HG03064 (cell line): ENCODE results near the gene PHYHIPL.

Source experiments
- ATAC-seq: cut with Tn5 transposase; IDR thresholded peaks from one replicate; pipeline ENCODE4 v1.9.1; 2021; ENCODE audit warnings: low read depth; ENCODE audit not compliant: unreplicated experiment

Gene PHYHIPL

GRCh38 chr10:59176241-59177030, at the start of gene PHYHIPL:
PHYHIPL (plus strand) TSS chr10:59176643; CDS start chr10:59176854, 211 bp downstream.
- ATAC-seq, result no peak

GRCh38 chr10:59126991-59127390, 49.5 kb upstream of the PHYHIPL start:
- ATAC-seq, result no peak

- ATAC-seq, result no peak
Observed at GRCh38 chr10:59127991-59128390, 48.5 kb upstream of the PHYHIPL start.

- ATAC-seq, result no peak
Observed at GRCh38 chr10:59129867-59130266, 46.6 kb upstream of the PHYHIPL start.

DNA sequence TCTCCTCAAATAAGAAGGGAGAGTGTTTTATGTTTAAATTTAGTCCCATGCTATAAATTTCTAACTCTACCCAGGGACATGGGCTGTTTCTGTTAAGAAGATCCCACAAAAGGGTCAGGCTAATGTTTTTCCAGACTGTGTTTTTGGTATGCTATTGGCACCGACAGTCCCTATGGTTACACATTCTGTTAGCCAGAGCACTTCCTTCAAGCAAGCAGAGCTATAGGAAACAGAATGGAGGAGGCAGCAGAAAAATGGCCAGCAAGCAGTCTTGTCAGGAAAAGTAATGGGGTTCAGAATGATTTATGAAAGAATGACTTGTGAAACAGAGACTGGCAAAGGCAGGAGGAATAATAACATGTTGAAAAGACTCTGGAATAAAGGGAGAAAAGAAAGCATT, 44.8 kb upstream of the PHYHIPL start:
- ATAC-seq, result no peak

DNA sequence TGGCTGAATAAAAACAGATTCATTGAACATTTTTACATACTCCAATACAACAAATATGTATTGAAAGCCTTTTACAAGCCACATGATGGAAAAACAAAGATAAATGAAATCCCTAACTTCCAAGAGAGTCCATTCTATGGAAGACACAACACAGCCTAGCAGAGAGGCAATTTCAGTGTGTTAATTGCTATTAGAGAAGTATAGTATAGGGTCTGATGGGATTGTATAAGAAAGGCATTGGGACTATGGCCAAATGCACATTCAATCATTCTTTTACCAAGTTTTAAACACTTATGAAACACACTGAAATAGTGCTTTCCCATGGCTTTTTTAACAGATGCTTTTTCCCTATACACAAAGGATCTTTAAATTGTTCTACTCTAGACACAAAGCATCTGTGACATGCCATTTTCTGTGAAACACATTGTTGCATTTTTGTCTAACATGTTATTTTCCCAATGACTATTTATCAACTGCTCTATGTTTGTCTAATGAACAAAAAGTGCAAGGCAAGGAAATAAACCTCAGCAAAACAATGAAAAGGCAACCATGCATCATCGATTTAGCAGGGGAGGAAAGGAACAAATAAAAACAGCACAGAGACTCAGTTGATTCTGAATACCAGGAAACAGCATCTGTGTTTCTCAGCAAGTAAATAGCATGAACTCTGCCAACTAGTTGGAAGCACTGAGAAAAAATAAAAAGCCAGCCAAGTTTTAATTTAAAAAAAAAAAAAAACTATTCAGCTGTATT, 42.4 kb upstream of the PHYHIPL start:
- no peak for ATAC-seq

GRCh38 chr10:59134785-59135184, 41.7 kb upstream of the PHYHIPL start:
- ATAC-seq, result no peak

GRCh38 chr10:59135275-59135674, 41.2 kb upstream of the PHYHIPL start:
- ATAC-seq, result no peak

DNA sequence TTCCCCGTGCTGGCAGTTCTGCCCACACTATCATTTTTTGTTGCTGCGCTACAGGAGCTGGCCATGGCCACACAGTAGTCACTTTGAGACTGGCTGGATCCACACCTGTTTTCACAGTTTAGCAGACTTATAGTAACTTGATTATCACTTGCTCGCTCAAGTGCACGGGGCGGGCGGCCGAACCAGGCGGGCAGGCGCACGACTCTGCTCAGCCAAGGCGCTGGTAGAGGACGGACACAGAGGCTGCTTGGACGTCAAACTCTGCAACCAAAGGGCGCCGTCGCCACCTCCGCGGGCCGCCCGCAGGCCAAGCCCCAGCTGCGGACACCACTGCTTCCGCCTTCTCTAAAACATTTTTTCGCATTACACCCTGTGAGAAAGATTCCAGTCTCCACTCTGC, 38.4 kb upstream of the PHYHIPL start:
- no peak for ATAC-seq

DNA sequence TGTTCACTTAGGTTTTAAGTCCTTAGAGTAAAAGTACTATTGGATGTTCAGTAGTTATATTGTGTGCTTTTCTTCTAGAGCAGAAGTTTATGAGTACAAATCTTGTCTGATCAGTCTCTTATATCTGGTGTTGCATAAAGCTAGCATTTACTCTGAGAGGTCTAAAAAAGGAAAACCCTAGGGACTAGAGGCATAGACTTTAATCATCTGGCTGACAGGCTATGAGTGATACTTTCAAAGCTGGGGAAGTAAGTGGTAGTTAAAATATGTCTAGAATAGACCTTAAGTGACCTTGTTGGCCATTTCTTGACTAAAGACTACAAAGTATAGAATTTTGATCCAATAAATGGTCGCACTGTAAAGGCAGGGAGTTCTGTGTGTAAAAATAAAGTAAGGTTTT, 32.9 kb upstream of the PHYHIPL start:
- ATAC-seq, result no peak

DNA sequence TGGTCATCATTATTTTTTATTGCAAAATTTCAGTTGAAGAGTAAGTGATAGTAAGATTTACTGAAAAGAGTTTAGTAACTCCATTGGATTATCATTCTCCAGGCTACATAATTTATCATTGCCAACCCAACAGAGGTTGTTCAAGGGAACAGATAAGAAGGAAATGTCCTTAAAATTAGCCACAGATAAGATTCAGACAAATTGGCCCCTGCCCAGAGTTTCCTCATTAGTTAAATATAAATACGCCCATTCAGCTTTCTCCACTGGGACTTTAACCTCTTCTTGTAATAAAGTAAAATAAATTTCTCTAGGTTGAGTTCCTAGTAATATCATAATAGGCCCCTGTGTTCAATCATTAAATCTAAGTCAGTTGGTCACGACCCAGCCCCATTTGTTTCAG, 27.7 kb upstream of the PHYHIPL start:
- ATAC-seq, result no peak

- ATAC-seq, result no peak
Observed at GRCh38 chr10:59155556-59155955, 20.9 kb upstream of the PHYHIPL start.

- no peak for ATAC-seq
Observed at GRCh38 chr10:59167512-59167911, 8.9 kb upstream of the PHYHIPL start.

DNA sequence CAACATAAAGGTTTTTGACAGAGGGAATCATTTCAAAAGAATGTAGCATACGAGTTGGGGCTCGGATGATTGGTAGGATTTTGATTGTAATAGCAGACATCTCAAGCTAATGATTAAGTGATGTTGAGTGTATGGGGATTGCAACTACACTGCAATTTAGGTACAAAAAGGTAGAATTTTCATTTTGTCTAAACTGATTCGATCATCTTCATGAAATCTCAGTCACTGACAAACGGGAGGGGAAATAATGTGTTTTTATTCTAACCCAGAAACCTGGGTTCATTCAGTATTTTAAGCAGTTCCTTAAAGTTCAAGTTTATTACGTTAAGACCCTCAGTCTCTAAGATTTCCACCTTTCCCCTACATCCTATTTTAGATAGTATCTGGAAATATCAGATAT, 3.9 kb upstream of the PHYHIPL start:
- no peak for ATAC-seq

DNA sequence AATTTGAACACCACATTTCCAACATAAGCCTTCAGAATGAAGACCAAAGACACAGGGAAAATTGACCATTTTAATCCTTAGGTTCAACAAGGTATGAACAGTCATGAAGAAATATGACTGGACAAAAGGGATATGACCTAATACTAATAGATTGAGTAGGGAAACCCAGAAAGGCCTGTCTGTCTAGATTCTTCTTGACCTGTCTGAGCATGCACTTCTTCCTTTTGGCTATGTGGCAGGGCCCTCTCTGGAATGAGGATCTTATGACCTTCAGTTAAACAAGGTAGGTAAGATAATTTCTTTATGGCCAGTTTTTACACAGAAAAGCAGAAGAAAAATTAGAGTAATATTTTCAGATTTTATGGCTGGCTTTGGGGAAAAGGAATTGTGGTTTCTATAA, 3.0 kb upstream of the PHYHIPL start:
- no peak for ATAC-seq

DNA sequence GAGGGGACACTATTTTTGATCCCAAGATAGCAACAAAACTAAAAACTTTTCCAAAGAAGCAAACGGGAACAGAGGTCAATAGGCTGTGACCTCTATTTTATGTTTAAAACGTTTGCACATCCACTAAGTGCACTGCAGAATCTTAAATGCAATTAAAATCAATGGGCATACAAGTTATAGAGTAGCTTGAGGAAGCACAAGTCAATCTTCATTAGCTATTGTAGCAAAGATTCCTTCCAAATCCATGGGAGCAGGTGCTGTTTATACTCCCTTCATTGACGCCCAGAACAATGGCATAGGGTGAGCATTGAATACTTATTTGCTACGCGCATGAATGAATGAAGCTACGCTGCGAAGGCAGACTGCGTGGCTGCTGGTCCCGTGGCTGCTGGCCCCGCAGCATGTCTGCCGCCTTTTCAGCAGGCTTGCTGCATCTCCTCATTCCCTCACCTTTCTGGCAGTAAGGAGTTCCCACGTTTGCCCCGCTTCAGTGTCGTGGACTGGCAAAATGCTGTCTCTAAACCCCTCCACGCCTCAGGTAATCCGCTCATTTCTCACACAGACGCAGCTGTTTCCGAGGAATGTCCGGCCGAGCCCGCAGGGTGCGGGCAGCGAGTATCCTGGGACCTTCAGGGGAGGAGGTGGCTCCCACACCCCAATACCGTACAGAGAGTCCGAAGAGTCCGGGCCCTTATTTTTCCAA, 754 bp upstream of the PHYHIPL start:
- ATAC-seq, result no peak

- no peak for ATAC-seq
Observed at GRCh38 chr10:59177031-59177797, 771 bp downstream of the PHYHIPL start.

DNA sequence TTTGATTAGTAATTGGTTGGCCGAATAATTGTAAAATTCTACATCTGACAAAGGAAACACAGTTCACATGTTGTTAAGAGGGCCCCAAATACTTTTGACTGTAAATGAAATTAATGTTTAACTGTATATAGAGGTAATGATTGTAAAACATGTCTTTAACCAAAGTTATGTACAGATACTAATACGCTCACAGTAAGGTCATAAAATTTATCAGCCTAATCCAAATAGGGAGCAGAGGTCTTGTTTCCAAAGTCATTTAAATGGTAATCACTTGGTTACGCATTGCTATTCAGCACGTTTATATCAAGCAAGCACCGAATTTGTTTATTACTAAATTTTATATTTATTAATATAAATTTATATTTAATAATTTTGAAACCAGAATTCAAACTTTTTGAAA, 1.4 kb downstream of the PHYHIPL start:
- no peak for ATAC-seq

GRCh38 chr10:59179068-59179467, 2.6 kb downstream of the PHYHIPL start:
- ATAC-seq, result no peak

GRCh38 chr10:59180689-59181270, 4.3 kb downstream of the PHYHIPL start:
- ATAC-seq, result no peak
